Adrenal gland (tissue), 5 donors: ENCODE data around the gene STOM.

ENCODE experiments used
- CTCF ChIP-seq, 6 experiments: fragments of 450-650 bp in 4 of 6; fragments of 200-600 bp in 2 of 6; sonication (generic) in 1 of 6; IDR thresholded peaks; 1 replicate in 5 of 6; 2 replicates in 1 of 6; pipeline versions ENCODE4 v1.5.1 to v1.8.0; 2016 to 2021; ENCODE audit warnings: antibody characterized with exemption in 6 of 6, mild to moderate bottlenecking in 2 of 6, moderate library complexity in 1 of 6
- POLR2A ChIP-seq, 2 donors: fragments of 450-650 bp; IDR thresholded peaks; one replicate each; pipeline ENCODE4 v1.6.1; 2017; ENCODE audit warnings: antibody characterized with exemption in 2 of 2, mild to moderate bottlenecking in 2 of 2, moderate library complexity in 1 of 2
- donor health status: DM: no; HTN: no; CAD: no.

- TF ChIP-seq POLR2A (IDR thresholded peaks at IDR 0.05), result no peak
- no peak for TF ChIP-seq CTCF (IDR thresholded peaks at IDR 0.05)
Measured at GRCh38 chr9:121312169-121312568, 57.9 kb downstream of the STOM start.
